GM08714 (cell line): Measurements from ENCODE around the gene OBSCN.

Experiments used
- H3K4me3 ChIP-seq: fragments of 200-500 bp; sonication (Bioruptor generic); 2 replicates; pipeline ENCODE4 v1.5.1; 2014; ENCODE audit warnings: mild to moderate bottlenecking, low read length, inconsistent platforms
- ZNF274 ChIP-seq: IDR thresholded peaks from 2 replicates; pipeline ENCODE4 v1.6.1; 2012; ENCODE audit warnings: mild to moderate bottlenecking, low read depth, low read length

Gene OBSCN

DNA sequence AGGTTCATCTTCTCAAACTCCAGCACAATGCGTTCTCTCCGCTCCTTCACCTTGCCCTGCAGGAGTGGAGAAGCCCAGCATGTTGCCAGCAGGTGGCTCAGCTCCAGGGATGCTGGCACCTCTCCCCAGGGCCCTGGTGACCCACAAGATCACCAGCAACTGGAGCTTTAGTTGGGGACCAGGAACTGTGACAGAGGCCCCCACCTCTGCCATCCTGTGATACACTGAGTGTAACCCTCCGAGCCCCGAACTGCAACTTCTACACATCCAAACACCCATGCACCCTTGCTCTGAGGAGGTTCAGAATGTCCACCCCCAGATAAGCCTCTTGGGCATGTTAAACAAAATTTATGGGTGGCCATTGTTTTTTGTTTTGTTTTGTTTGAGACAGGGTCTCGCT, 203.3 kb downstream of the OBSCN start:
- TF ChIP-seq ZNF274 = no peak
- H3K4me3 ChIP-seq = no peak overlapping the region

DNA sequence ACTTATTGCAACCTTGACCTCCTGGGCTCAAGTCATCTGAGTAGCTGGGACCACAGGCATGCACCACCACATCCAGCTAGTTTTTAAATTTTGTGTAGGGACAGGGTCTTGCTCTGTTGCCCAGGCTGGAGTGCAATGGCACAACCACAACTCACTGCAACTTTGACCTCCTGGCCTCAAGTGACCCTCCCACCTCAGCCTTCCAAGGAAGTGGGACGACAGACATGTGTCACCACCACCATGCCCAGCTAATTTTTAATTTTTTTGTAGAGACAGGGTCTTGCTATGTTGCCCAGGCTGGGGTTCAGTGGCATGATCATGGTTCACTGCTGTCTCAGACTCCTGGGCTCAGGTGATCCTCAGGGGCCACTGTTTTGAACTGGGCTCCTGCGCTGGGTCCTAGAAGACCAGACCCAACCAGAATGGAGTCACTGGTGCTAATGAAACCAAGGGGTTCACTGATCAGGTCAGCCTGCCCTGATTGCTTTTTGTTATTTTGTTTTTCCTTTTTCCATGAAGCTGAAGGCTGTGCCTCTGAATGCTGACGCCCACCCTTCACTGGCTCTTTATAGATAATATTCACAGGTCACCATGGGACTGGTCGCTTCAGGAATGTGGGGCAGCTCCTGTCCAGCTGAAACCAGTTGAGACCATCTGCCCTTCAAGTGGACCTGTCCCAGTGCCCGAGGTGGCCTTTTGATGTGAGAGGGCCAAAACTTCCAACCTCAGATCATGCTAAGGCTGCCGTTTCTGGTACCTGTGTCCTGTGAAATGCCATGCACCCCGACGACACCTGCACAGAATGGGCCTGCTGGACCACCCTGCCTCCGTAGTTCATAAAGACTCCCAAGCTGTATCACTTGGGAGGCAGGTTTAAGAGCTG, 203.9 kb downstream of the OBSCN start:
- H3K4me3 ChIP-seq = no peak overlapping the region
- no peak for TF ChIP-seq ZNF274

DNA sequence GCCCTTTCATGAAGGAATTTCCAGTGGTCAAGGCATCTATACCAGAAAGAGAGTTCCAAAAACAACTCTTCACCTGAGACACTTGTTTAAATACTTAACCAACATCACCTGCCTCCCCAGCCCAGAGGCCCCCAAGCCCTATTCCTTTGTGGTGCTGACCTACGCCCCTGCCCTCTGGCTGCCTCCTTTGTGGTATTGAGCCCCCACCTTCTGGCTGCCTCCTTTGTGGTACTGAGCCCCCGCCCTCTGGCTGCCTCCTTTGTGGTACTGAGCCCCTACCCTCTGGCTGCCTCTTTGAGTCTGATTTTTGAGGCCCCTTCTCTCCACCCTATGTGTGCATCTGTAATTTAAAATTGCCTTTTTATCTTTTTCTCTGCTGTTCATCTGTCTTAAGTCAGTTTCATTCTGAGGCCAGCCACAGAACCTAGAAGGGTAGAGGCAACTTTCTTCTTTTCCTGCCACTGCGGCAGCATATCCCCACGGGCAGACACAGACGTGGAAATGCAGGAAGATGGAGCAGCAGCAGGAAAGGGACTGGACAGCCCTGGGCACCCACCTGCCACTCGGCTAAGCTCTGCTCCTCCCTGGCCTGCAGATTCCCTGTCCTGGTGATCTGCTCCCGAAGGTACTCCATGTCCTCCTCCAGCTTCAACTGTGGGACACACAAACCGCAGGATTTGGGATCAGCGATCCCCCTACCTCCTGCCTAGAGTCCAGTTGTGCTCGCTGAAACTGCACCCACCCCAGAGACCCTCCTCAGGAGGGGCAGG, 205.6 kb downstream of the OBSCN start:
- no peak overlapping the region for H3K4me3 ChIP-seq
- TF ChIP-seq ZNF274 = no peak

DNA sequence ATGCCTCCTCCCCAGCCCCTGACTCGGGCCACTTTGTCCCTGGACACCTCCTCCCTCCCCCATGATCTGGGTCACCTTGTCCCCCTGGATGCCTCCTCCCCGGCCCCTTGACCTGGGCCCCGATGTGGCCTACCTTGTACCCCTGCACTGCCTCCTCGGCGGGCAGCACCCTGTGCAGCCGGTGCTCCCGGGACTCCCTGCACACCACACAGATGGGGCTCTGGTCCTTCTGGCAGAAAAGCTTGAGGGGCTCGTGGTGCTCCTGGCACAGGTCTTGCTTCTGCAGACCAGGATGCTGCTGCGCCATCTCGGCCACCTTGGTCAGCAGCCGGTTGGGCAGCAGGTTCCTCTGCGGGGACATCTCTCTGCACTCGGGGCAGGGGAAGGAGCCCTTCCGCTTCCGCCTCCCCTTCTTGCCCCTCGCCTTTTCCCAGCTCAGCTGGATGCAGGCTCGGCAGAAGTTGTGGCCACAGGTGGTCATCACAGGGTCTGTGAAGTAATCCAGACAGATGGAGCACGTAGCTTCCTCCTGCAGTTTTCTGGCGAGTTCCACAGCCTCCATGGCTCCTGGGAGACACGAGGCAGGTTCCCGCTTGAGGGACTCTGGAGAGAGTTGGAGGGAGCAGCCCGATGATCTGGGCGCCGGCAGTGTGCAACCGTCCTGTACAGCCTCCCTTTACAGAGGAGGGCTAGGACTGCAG, 206.8 kb downstream of the OBSCN start:
- no peak overlapping the region for H3K4me3 ChIP-seq
- no peak for TF ChIP-seq ZNF274

DNA sequence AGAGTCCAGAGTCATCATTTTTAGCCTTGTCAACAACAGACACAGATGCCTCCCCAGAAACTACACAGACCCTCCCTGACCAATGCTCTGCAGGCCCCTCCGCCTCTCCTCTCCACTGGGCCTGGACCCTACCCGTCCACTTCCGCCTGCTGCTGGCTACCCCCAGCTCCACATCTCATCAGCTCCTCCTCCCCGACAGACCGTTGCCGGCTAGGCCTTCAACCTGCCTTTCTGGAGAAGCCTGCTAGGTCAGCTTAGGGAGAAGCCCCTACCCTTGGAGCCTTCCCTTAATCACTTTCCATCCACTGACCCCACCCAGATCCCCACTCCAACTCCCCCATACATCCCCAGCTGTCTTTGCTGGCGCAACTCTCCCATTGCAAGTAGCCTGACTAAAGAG, 207.4 kb downstream of the OBSCN start:
- no peak for TF ChIP-seq ZNF274

DNA sequence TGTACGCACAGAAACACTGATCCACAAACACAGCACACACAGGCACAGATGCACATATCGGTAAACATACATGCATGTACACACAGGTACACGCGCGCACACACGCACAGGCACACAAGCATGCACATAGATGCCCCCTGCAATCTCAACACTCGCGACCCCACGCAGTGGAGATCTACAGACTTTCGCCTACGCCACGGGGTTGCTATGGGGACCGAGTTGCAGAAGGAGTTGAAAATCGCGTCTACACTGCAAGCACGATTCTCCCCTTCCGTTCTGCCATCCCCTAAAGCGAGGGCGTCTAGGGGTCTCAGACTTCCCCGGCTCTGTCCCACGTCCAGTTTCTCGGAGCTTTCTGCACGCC, 208.0 kb downstream of the OBSCN start:
- no peak overlapping the region for H3K4me3 ChIP-seq
- TF ChIP-seq ZNF274 = no peak

More for the DNA sequence above, 207.4 kb downstream of the OBSCN start:
- no peak overlapping the region for H3K4me3 ChIP-seq

DNA sequence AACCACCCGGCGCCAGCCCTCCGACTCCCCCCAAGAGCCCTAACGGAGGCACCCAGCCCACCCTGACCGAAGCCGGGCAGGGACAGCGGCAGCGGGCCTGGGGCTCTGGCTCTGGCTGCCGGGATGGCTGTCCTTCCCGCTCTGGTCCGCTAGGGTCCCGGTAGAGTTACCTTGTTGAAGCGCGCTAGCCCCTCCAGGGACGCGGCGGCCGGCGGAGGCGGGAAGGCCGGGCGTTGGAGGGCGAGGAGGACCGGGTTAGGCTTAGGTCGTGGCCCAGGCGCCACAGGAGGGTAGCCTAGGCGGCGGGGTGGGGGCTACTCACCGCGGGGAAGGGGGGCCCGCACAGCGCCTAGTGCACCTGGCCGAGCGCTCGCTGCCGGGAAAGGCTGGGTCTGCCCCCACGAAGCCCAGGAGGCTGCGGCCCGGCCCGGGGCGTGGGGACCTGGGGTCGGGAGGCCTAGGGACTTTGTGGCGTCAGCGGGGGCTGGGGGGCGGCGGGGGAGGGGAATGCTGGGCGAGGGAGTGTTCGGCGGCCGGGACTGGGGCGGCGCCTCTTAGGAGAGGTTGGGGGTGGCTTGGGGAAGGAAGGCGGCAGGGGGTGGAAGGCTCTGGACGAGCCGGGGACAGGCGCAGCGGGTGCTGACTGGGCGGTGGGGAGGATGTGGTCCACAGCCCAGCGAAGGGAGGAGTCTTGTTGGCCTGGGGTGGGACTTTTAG, 208.5 kb downstream of the OBSCN start, which contains the start of gene TRIM17:
TRIM17 (minus strand) TSS at position 645 of the 717 bp plus-strand sequence. CDS start 1,789 bp downstream, outside the sequence.
- no peak for TF ChIP-seq ZNF274
- H3K4me3 ChIP-seq = no peak within 1 kb of the TSS

DNA sequence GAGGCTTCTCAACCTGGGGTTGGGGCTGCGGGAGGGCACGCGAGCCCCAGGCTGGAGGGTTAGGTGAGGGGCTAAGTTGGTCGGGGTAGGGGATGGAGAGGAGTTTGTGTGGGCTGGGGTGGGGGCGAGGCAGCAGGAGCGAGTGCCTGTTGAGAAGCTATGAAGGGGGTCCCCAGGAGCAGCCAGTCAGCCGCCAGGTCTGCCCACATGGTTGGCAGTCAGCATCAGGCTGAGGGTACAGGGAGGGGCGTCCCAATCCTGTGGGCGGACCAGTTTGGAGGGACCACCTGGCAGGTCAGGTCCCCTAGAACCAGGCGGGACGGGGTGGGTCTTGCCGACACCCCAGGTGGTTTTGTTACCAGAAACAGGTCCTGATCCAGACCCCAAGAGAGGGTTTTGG, 209.2 kb downstream of the OBSCN start:
- H3K4me3 ChIP-seq = no peak overlapping the region
- TF ChIP-seq ZNF274 = no peak

DNA sequence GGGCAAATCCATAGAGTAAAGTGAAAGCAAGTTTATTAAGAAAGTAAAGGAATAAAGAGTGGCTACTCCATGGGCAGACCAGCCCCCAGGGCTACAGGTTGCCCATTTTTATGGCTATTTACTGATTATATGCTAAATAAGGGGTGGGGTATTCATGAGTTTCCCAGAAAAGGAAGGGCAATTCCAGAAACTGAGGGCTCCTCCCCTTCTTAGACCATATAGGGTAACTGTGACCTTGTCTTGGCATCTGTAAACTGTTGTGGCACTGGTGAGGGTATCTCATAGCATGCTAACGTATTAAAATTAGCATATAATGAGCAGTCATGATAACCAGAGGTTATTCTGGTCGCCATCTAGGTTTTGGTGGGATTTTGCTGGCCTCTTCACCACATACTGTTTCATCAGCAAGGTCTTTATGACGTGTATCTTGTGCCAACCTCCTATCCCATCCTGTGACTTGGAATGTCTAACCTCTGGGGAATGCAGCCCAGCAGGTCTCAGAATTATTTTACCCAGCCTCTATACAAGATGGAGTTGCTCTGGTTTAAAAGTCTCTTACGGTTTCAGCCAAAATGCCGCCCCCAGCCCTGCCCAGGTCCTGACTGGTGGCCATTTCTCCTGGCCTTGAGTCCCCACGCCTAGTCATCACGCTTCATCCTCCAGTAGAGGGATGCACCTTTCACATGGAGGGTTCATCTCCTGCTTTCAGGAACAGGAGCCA, 209.8 kb downstream of the OBSCN start:
- TF ChIP-seq ZNF274 = no peak

DNA sequence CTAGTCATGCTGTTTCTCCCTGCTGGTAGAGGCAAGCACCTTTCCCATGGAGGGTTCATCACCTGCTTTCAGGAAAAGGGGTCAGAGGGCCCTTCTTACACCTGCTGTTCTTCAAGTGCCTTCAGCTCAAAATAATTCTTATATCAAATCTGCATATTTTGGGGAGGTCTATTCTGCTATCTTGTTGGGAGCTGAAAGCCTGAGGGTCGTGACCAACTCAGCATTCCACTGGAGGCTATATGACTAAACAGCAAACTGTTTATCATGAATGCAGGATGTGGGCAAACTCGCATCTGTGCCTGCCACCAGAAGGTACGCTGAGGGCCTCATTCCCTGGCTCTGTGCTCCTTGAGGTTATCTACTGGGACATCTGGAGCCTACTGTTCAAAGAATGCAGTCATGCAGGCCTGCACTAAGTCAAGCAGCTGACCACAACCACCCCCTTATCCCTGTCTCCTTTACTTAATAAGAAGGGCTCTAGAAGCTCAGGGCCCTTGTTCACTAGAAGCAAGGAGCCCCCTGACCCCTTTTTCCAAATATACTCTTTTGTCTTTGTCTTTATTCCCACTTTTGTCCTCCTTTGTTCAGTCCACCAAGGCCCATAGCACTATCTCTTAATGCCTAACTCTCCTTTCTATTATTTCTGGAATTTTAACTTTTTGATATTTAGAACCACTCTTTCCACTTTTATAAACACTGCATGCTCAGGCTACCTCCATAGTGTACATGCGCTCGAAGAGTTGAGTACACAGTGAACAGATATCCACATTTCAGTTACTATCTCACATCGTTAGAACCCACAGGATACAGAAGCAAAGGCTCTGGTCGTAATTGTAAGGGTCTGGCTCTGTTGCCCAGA, 213.4 kb downstream of the OBSCN start:
- no peak overlapping the region for H3K4me3 ChIP-seq
- no peak for TF ChIP-seq ZNF274

More for the DNA sequence above, 209.8 kb downstream of the OBSCN start:
- H3K4me3 ChIP-seq = no peak overlapping the region

DNA sequence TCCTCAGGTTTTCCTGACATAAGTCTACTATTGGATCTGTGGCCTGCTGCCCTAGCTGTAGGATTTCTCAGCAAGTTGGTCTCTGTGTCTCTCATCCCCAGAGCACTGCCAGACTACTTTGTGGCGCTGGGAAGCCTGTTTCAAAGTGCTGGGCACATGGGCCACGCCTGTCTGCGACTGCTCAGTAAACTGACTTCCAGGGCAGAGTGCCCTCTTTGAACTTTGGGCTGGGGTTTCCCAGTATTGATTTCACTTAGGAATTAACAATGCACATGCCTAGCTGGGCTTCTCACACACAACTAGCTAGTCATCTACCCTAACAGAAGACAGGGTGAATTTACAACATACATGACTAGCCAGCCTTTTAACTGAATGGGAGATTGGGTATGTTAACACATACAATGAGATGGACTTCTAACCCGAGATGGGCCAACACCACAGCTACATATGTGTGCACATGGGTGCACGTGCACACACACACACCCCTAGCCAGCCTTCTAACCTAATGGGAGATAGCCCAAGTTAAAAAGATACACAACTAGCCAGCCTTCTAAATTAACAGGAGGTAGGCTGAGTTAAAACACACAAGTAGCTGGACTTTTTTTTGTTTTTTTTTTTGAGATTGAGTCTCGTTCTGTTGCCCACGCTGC, 215.7 kb downstream of the OBSCN start:
- H3K4me3 ChIP-seq = no peak overlapping the region
- no peak for TF ChIP-seq ZNF274
